Skeletal muscle tissue (tissue), 4 donors: ENCODE measurements around the gene SIX5. TPM values are rescaled to one million over a fixed set of nuclear protein-coding genes. Genes with fewer than 3 reads are reported as not detected.

Source experiments
- H3K27ac ChIP-seq: one replicate; pipeline ENCODE4 v1.7.0; 2013; ENCODE audit warnings: mild to moderate bottlenecking, low read depth, low read length, inconsistent platforms
- H3K27me3 ChIP-seq, 3 donors: one replicate each; pipeline ENCODE4 v1.7.0; 2013; ENCODE audit warnings: low read length in 3 of 3; ENCODE audit not compliant: control insufficient read depth in 3 of 3, insufficient read depth in 3 of 3
- H3K36me3 ChIP-seq, 3 donors: one replicate each; pipeline ENCODE4 v1.7.0; 2013; ENCODE audit warnings: low read length in 3 of 3; ENCODE audit not compliant: control insufficient read depth in 3 of 3, insufficient read depth in 3 of 3
- H3K4me1 ChIP-seq, 3 donors: one replicate each; pipeline ENCODE4 v1.7.0; 2013; ENCODE audit warnings: low read length in 3 of 3, mild to moderate bottlenecking in 3 of 3; ENCODE audit not compliant: control insufficient read depth in 3 of 3, insufficient read depth in 3 of 3
- H3K4me3 ChIP-seq, 3 donors: one replicate each; pipeline ENCODE4 v1.7.0; 2013; ENCODE audit warnings: low read length in 3 of 3
- H3K9ac ChIP-seq, 3 donors: one replicate each; pipeline ENCODE4 v1.7.0; 2013; ENCODE audit warnings: low read length in 3 of 3, mild to moderate bottlenecking in 3 of 3, moderate library complexity in 2 of 3, low read depth in 1 of 3
- H3K9me3 ChIP-seq, 3 donors: one replicate each; pipeline ENCODE4 v1.7.0; 2013; ENCODE audit warnings: low read length in 3 of 3; ENCODE audit not compliant: control insufficient read depth in 3 of 3
- total RNA-seq: library from RNA; depleted of rRNA; stranded (reverse); fragments of >200 nt; gene quantifications from one replicate; pipeline ENCODE4 v1.2.3, GENCODE V29; 2014
- donor health status: Osteomylitis.

The SIX5 gene
- total RNA-seq, 1 donor from 2014 or later, result 8.4 TPM

- Histone ChIP-seq H3K4me3 (peak overlapping the region; percentile 79 to 91 (median 87)), H3K9ac (peak overlapping the region; percentile 81 to 92 (median 90)), H3K27me3 (no peaks in the 10 kb centered on the region), H3K27ac (peak overlapping the region; percentile 93), H3K36me3 (peaks cover 6 to 9% (median 8%) of the 10 kb centered on the region in 3 donors), H3K9me3 (no peaks in the 10 kb centered on the region), H3K4me1 (peaks cover 46 to 69% (median 52%) of the 10 kb centered on the region in 3 donors)
Observed at GRCh38 chr19:45767410-45767880, 1.6 kb downstream of the SIX5 start.

GRCh38 chr19:45766869-45767346 lies 2.1 kb downstream of the SIX5 start:
- H3K36me3 ChIP-seq, result peaks cover 2 to 5% (median 4%) of the 10 kb centered on the region in 3 donors
- no peaks in the 10 kb centered on the region for H3K27me3 ChIP-seq
- H3K9me3 ChIP-seq, result no peaks in the 10 kb centered on the region
- H3K9ac ChIP-seq, result peak overlapping the region; percentile 81 to 92 (median 90)
- H3K4me1 ChIP-seq, result peaks cover 46 to 69% (median 50%) of the 10 kb centered on the region in 3 donors
- peak overlapping the region; percentile 79 to 91 (median 87) for H3K4me3 ChIP-seq
- H3K27ac ChIP-seq, result peak overlapping the region; percentile 93

- H3K27me3 ChIP-seq, result no peaks in the 10 kb centered on the region
- no peaks in the 10 kb centered on the region for H3K9me3 ChIP-seq
- H3K36me3 ChIP-seq, result peaks cover 2 to 5% (median 4%) of the 10 kb centered on the region in 3 donors
- H3K9ac ChIP-seq, result peak overlapping the region in 2 of 3 donors; percentile 90 to 92
- peak overlapping the region; percentile 93 for H3K27ac ChIP-seq
- peaks cover 46 to 68% (median 50%) of the 10 kb centered on the region in 3 donors for H3K4me1 ChIP-seq
- H3K4me3 ChIP-seq, result peak overlapping the region in 2 of 3 donors; percentile 87 to 91
Observed at GRCh38 chr19:45766296-45766868, 2.7 kb downstream of the SIX5 start.

GRCh38 chr19:45765702-45766295 lies 3.3 kb downstream of the SIX5 start:
- peak overlapping the region in 2 of 3 donors; percentile 19 to 90 for H3K9ac ChIP-seq
- H3K4me1 ChIP-seq, result peaks cover 42 to 63% (median 45%) of the 10 kb centered on the region in 3 donors
- peak overlapping the region; percentile 93 for H3K27ac ChIP-seq
- peaks cover 2 to 4% (median 2%) of the 10 kb centered on the region in 3 donors for H3K36me3 ChIP-seq
- no peaks in the 10 kb centered on the region for H3K9me3 ChIP-seq
- H3K27me3 ChIP-seq, result no peaks in the 10 kb centered on the region
- peak overlapping the region in 1 of 3 donors; percentile 87 for H3K4me3 ChIP-seq

- no peaks in the 10 kb centered on the region for H3K27me3 ChIP-seq
- no peak overlapping the region for H3K4me3 ChIP-seq
- H3K4me1 ChIP-seq, result peaks cover 41 to 59% (median 45%) of the 10 kb centered on the region in 3 donors
- peaks cover 2 to 4% (median 2%) of the 10 kb centered on the region in 3 donors for H3K36me3 ChIP-seq
- peak overlapping the region; percentile 51 for H3K27ac ChIP-seq
- H3K9me3 ChIP-seq, result no peaks in the 10 kb centered on the region
- peak overlapping the region; percentile 19 to 90 (median 33) for H3K9ac ChIP-seq
Observed at GRCh38 chr19:45764945-45765701, 3.9 kb downstream of the SIX5 start.

- Histone ChIP-seq H3K9ac (peak overlapping the region; percentile 19 to 64 (median 20)), H3K4me3 (no peak overlapping the region), H3K4me1 (peaks cover 37 to 53% (median 40%) of the 10 kb centered on the region in 3 donors), H3K9me3 (no peaks in the 10 kb centered on the region), H3K27ac (peak overlapping the region; percentile 51), H3K36me3 (peaks cover 2 to 4% (median 2%) of the 10 kb centered on the region in 3 donors), H3K27me3 (no peaks in the 10 kb centered on the region)
Observed at GRCh38 chr19:45764475-45764874, 4.6 kb downstream of the SIX5 start.

- Histone ChIP-seq H3K27ac (no peak overlapping the region), H3K9ac (peak overlapping the region in 1 of 3 donors; percentile 64), H3K4me1 (peaks cover 35 to 48% (median 37%) of the 10 kb centered on the region in 3 donors), H3K36me3 (peaks cover 2 to 4% (median 2%) of the 10 kb centered on the region in 3 donors), H3K9me3 (no peaks in the 10 kb centered on the region), H3K27me3 (no peaks in the 10 kb centered on the region), H3K4me3 (no peak overlapping the region)
Observed at GRCh38 chr19:45763691-45764294, 5.3 kb downstream of the SIX5 start.

- Histone ChIP-seq H3K4me3 (no peak overlapping the region), H3K9me3 (no peaks in the 10 kb centered on the region), H3K27ac (no peak overlapping the region), H3K4me1 (peaks cover 35 to 46% (median 37%) of the 10 kb centered on the region in 3 donors), H3K27me3 (no peaks in the 10 kb centered on the region), H3K36me3 (peaks cover 2 to 4% (median 2%) of the 10 kb centered on the region in 3 donors), H3K9ac (peak overlapping the region in 1 of 3 donors; percentile 64)
Observed at GRCh38 chr19:45762870-45763631, 6.0 kb downstream of the SIX5 start.

- Histone ChIP-seq H3K4me1 (peaks cover 26 to 33% (median 32%) of the 10 kb centered on the region in 3 donors), H3K27ac (no peak overlapping the region), H3K9me3 (no peaks in the 10 kb centered on the region), H3K36me3 (peaks cover 2 to 4% (median 2%) of the 10 kb centered on the region in 3 donors), H3K9ac (no peak overlapping the region), H3K27me3 (no peaks in the 10 kb centered on the region), H3K4me3 (no peak overlapping the region)
Observed at GRCh38 chr19:45761714-45762113, 7.3 kb downstream of the SIX5 start.
